ENCODE data around the gene UFC1. TPM values are rescaled to one million over a fixed set of nuclear protein-coding genes. Genes with fewer than 3 reads are reported as not detected.

The UFC1 gene
- total RNA-seq, 2 experiments from 2014 or later, result 96.6 to 97.8 TPM

- Mint-ChIP-seq H3K9me3 (no peaks in the 10 kb centered on the region), H3K27ac (peak overlapping the region; percentile 49), H3K36me3 (ENCODE audit: low read depth) (no peaks in the 10 kb centered on the region), H3K4me3 (no peak overlapping the region), H3K4me1 (ENCODE audit: low read depth) (peaks cover 36% of the 10 kb centered on the region), H3K27me3 (no peaks in the 10 kb centered on the region)
- H3K4me3 ChIP-seq (ENCODE audit: low read length), result no peak overlapping the region
- H3K9me3 ChIP-seq (ENCODE audit: control insufficient read depth in 1 of 2, insufficient read depth in 1 of 2, low read length in 2 of 2), result no peaks in the 10 kb centered on the region
- DNase-seq, result peak in 3 of 14 experiments; percentile 30 to 55 (median 30)
- peaks cover 64% of the 10 kb centered on the region for H3K4me1 ChIP-seq (ENCODE audit: insufficient read depth, low read length)
- TF ChIP-seq CTCF (IDR thresholded peaks at IDR 0.05), result no peak
- H3K36me3 ChIP-seq (ENCODE audit: insufficient read depth, low read length), result no peaks in the 10 kb centered on the region
- POLR2A ChIA-PET, result interaction anchor here (1.5 to 4.1 kb wide), 3 partner anchors 10 to 29 kb away, joined by 5 to 22 read pairs (median 5); partner anchors contain the start of gene PPOX
- no peak for ATAC-seq (ENCODE audit: poor library complexity)
- H3K27me3 ChIP-seq (ENCODE audit: control insufficient read depth in 1 of 2, insufficient read depth in 2 of 2, low read length in 2 of 2), result no peaks in the 10 kb centered on the region
- intact Hi-C loops (cut with DNase I, micrococcal nuclease), result no loop called here
- H3K27ac ChIP-seq (ENCODE audit: low read depth in 1 of 2, low read length in 2 of 2), result no peak overlapping the region
- CTCF ChIA-PET, result interaction anchor here (1.1 kb wide), 1 partner anchor 29 kb away, joined by 3 read pairs; the partner anchor contains the start of gene PPOX
Observed at GRCh38 chr1:161195171-161195570, 41.4 kb downstream of the UFC1 start.

GRCh38 chr1:161196111-161196510 lies 42.3 kb downstream of the UFC1 start:
- no peak overlapping the region for H3K4me3 ChIP-seq (ENCODE audit: low read length)
- Mint-ChIP-seq H3K4me1 (ENCODE audit: low read depth) (peaks cover 37% of the 10 kb centered on the region), H3K4me3 (no peak overlapping the region), H3K27ac (no peak overlapping the region), H3K27me3 (no peaks in the 10 kb centered on the region), H3K36me3 (ENCODE audit: low read depth) (no peaks in the 10 kb centered on the region), H3K9me3 (no peaks in the 10 kb centered on the region)
- no peaks in the 10 kb centered on the region for H3K36me3 ChIP-seq (ENCODE audit: insufficient read depth, low read length)
- peaks cover 67% of the 10 kb centered on the region for H3K4me1 ChIP-seq (ENCODE audit: insufficient read depth, low read length)
- ATAC-seq (ENCODE audit: poor library complexity) (no peak), DNase-seq (peak in 1 of 14 experiments; percentile 6)
- ChIA-PET POLR2A (interaction anchor here (1.4 to 2.4 kb wide), 2 partner anchors 11 to 29 kb away, joined by 3 to 5 read pairs; partner anchors contain the start of gene TOMM40L), CTCF (interaction anchor here (0.5 kb wide), 1 partner anchor 98 kb away, joined by 3 read pairs; no protein-coding TSS in a partner anchor)
- no peak for TF ChIP-seq CTCF (IDR thresholded peaks at IDR 0.05)
- H3K27me3 ChIP-seq (ENCODE audit: control insufficient read depth in 1 of 2, insufficient read depth in 2 of 2, low read length in 2 of 2), result no peaks in the 10 kb centered on the region
- intact Hi-C loops (cut with DNase I, micrococcal nuclease), result no loop called here
- no peaks in the 10 kb centered on the region for H3K9me3 ChIP-seq (ENCODE audit: control insufficient read depth in 1 of 2, insufficient read depth in 1 of 2, low read length in 2 of 2)
- H3K27ac ChIP-seq (ENCODE audit: low read depth in 1 of 2, low read length in 2 of 2), result no peak overlapping the region

GRCh38 chr1:161196521-161197451 lies 43.0 kb downstream of the UFC1 start:
- ChIA-PET POLR2A (interaction anchor here (0.6 to 1.4 kb wide), 3 partner anchors 29 to 597 kb away, joined by 3 read pairs; partner anchors contain the start of gene TOMM40L), CTCF (no interaction called here)
- ATAC-seq (ENCODE audit: poor library complexity) (no peak), DNase-seq (no peak)
- no peaks in the 10 kb centered on the region for H3K27me3 ChIP-seq (ENCODE audit: control insufficient read depth in 1 of 2, insufficient read depth in 2 of 2, low read length in 2 of 2)
- Mint-ChIP-seq H3K4me1 (ENCODE audit: low read depth) (peaks cover 41% of the 10 kb centered on the region), H3K27me3 (no peaks in the 10 kb centered on the region), H3K27ac (no peak overlapping the region), H3K4me3 (no peak overlapping the region), H3K9me3 (no peaks in the 10 kb centered on the region), H3K36me3 (ENCODE audit: low read depth) (no peaks in the 10 kb centered on the region)
- H3K36me3 ChIP-seq (ENCODE audit: insufficient read depth, low read length), result no peaks in the 10 kb centered on the region
- peaks cover 67% of the 10 kb centered on the region for H3K4me1 ChIP-seq (ENCODE audit: insufficient read depth, low read length)
- no peaks in the 10 kb centered on the region for H3K9me3 ChIP-seq (ENCODE audit: control insufficient read depth in 1 of 2, insufficient read depth in 1 of 2, low read length in 2 of 2)
- no peak for TF ChIP-seq CTCF (IDR thresholded peaks at IDR 0.05)
- H3K4me3 ChIP-seq (ENCODE audit: low read length), result no peak overlapping the region
- intact Hi-C loops (cut with DNase I, micrococcal nuclease), result no loop called here
- no peak overlapping the region for H3K27ac ChIP-seq (ENCODE audit: low read depth in 1 of 2, low read length in 2 of 2)

Measured in CD4-positive, alpha-beta T cell (primary cell).